ENCODE measurements around the gene ABCD2.

GRCh38 chr12:39622306-39622705 is 2.7 kb upstream of the ABCD2 start:
- TF ChIP-seq POLR2A (IDR thresholded peaks at IDR 0.05) (no peak), CTCF (IDR thresholded peaks at IDR 0.05) (no peak)

All from body of pancreas (tissue), 4 donors.